HL-60/S4 treated with retinoic acid at 250 ng/mL for 4 days and 3 days (cell line): ENCODE results near the gene SLC17A3.

Source experiments
- in situ Hi-C: fragments of 300-500 bp; cut with MboI; formaldehyde crosslinking; loops from 2 replicates; pipeline ENCODE4 v1.7.0; 2022; ENCODE audit warnings: low sequenced_read_pairs

SLC17A3 gene, protein sequence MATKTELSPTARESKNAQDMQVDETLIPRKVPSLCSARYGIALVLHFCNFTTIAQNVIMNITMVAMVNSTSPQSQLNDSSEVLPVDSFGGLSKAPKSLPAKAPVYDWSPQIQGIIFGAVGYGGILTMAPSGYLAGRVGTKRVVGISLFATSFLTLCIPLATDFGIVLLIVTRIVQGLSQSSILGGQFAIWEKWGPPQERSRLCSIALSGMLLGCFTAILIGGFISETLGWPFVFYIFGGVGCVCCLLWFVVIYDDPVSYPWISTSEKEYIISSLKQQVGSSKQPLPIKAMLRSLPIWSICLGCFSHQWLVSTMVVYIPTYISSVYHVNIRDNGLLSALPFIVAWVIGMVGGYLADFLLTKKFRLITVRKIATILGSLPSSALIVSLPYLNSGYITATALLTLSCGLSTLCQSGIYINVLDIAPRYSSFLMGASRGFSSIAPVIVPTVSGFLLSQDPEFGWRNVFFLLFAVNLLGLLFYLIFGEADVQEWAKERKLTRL

GRCh38 chr6:25874118-25874517, at the start of gene SLC17A3:
TSS of gene SLC17A3 (minus strand) at chr6:25874243. CDS start at chr6:25868387, 5,856 bp downstream.
- in situ Hi-C loops = no loop called here

DNA sequence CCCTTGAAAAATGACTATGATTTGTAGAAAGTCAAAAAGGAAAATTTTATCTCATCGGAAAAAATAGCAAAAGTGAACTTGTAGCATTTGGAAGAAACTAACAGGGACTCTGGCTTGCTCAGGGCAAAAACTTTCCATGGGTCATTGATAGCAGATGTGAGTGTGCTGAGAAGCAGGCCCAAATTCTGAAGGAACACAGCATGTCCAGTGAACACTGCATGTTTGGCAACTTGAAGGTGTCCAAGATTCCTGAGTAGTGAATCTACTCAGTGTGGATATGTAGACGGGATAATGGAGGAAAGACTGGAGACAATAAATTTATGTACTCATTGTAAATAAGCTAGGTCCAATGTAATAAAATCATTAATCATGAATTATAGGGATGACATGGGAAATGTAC, 48.3 kb upstream of the SLC17A3 start:
- in situ Hi-C loops = no loop called here

DNA sequence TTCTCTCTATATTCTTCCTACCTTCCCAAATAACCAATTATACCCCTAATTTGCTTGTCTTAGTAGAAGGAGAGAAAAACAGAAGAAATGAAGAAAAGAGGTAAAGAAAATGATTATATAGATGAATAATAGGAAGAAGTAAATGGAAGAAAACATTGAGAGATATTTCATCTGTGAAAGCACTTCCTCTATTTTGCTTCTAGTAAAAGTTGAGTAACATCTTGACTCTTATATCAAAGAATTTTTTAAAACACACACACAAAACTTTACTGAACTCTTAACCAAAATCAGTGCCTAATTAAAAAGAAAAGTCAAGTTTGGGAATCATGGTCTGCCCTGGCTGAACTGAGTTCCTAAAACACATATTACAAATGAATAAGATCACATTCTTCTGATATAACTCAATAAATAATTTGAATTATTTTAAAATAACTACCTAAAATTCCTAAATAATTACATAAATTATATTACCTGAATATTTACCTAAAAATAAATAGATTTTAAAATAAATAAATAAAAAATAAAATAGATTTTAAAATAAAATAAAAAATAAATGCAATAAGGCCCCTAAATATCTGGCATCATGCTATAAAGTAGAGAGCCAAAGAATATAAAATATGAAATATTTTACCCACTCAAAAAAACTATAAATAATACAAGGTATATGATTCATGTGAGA, 47.6 kb upstream of the SLC17A3 start:
- in situ Hi-C loops = no loop called here

- in situ Hi-C loops = no loop called here
These were observed 45.6 kb upstream of the SLC17A3 start for GRCh38 chr6:25919657-25920056.

- in situ Hi-C loops = no loop called here
These were observed 44.1 kb upstream of the SLC17A3 start for GRCh38 chr6:25918083-25918683.

GRCh38 chr6:25916789-25917490, 42.9 kb upstream of the SLC17A3 start:
- in situ Hi-C loops = no loop called here

DNA sequence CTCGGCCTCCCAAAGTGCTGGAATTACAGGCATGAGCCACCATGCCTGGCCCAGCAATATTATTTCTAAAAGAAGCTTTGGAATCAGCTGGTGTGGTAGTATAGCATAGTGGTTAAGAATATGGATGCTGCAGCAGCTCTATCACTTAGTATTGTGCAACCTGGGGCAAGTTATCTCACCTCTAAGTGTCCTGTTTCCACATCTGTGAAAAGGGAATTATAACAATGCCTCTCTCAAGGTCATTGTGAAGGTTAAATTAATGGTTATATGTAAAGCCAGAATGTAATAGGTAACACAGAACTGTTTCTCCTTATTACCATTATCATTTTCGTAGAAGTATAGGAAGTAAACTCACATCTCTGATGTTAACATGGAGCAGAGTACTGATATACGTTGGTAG, 42.3 kb upstream of the SLC17A3 start:
- in situ Hi-C loops = no loop called here

- in situ Hi-C loops = no loop called here
These were observed 39.7 kb upstream of the SLC17A3 start for GRCh38 chr6:25913741-25914140.

GRCh38 chr6:25911351-25911750, 37.3 kb upstream of the SLC17A3 start:
- in situ Hi-C loops = no loop called here

- in situ Hi-C loops = no loop called here
These were observed 33.5 kb upstream of the SLC17A3 start for GRCh38 chr6:25907475-25908014.

DNA sequence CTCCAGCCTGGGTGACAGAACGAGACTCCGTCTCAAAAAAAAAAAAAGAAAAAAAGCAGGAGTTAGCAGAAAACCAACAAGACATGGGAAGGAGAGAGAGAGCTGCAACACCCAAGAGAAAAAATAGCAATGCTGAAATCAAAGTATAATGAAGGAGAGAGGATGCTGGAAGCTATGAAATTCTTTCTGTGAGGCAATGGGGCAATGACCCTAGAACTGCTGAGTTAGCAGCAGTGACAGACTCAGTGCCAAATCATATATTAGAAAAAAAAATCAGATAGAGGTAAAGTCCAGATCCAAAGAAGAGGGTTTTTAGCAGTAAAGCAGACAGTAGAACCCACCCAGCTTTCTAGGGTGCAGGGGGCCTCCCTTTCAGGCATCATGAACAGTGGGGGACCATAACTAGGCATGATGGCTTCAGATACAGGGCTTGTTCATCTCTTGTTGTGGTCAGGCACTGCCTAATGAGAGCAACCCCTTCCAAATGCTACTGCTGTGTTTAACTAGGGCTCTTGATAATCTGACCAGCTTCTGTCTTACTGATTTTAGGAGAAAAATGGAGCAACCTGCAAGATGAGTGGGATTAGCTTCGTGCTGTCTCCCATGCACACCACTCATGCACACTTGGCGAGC, 29.5 kb upstream of the SLC17A3 start:
- in situ Hi-C loops = no loop called here

GRCh38 chr6:25902071-25902470, 28.0 kb upstream of the SLC17A3 start:
- in situ Hi-C loops = no loop called here

DNA sequence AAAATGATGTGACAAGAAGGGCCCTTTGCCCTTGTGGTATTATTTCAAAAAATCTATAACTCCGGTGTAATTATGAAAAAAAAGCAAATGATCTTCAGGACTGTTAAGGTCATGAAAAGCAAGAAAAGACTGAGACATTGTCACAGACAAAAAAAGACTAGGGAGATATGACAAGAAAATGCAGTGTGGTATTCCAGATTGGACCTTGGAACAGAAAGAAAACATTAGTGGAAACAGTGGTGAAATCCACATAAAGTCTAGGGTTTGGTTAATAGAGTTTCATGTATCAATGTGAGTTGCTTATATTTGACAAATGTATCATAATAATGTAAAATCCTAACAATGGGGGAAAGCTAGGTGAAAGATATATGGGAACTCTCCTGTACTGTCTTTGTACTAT, 26.8 kb upstream of the SLC17A3 start:
- in situ Hi-C loops = no loop called here

DNA sequence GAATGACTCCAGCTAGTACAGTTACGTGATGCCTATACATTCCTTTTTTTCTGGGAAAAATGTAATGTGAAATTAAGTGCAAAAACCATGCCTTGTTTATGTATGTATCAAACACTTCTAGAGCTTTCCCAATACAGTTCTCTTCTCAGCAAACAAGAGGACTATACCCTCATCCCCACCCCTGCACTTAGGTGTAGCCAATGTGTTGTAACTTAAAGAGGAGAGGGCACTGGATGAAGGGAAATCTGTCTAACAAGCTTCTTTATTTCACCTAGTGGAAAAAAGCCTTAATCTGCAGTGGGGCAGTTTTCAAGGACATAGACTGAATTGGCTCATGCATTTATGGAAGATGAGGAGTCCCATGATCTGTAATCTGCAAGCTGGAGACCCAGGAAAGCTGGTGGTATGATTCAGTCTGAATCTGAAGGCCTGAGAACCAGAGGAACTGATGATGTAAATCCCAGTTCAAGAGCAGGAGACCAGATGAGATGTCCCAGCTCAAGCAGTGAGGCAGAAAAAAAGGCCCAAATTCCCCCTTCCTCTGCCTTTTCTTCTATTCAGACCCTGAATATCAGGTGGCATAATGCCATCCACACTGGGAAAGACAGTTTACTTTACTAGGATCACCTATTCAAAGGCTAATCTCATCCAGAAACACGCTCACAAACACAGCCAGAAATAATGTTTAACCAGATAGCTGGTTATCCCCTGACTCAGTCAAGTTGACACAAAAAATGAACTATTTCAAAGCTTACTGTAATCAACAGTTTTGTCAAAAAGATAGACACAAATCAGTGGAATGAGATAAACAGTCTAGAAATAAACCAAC, 25.8 kb upstream of the SLC17A3 start:
- in situ Hi-C loops = no loop called here

- in situ Hi-C loops = no loop called here
These were observed 25.1 kb upstream of the SLC17A3 start for GRCh38 chr6:25899123-25899522.

DNA sequence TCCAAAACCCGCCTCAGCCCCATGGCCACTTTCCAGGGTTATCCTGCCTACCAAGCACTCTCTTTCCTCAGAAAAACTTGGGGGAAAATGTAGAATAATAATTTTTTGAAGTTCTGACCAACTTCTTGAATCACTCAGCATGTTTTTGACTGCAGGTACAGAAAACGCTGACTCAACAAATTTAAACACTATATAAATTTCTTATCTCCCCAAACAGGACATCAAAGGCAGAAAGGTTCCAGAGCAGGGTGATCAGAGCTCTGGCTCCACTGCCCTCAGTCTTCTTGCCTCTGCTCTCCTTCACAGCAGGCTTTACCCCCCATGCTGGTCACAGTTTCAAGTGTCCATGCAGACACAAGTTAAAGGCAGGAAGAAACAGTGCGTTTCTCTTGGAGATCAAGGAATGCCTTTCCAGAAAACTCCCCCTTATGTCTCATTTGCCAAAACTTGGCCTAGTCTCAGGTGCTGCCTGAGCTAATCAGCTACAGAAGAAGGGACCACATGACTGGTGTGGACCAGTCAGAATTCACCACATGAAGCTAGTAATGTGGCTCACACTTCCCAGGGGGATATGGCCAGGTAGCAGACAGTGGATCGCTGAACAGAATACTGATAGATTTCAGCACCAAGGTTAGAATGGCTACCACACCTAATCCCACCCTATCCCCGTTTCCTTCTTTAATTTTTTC, 24.4 kb upstream of the SLC17A3 start:
- in situ Hi-C loops = no loop called here

- in situ Hi-C loops = no loop called here
These were observed 22.2 kb upstream of the SLC17A3 start for GRCh38 chr6:25896252-25896651.

DNA sequence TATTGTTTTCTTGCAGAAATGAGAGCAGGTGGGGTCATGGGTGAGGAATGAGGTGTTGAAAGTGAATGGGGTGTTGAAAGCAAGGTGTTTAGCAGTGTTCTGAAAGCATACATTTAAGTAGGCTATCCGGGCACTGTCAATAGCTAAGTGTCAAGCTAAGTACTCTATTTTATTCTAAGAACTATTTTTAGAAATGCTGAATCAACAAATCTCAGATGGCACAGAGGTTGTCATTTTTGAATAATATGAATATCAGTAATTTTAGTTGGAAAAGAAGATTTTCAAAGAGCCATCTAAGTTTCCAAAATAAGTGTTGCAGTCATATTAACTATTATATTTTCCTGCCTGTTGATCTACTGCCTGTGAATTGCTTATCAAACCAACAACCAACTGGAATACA, 21.7 kb upstream of the SLC17A3 start:
- in situ Hi-C loops = no loop called here

GRCh38 chr6:25893778-25894177, 19.7 kb upstream of the SLC17A3 start:
- in situ Hi-C loops = no loop called here
